C4-2B (cell line): Measurements from ENCODE around the gene ARHGAP10.
A peak's percentile ranks its signal among the peaks of the same experiment; 100 is the strongest.

Source experiments
- H3K27ac ChIP-seq: fragments of 450-650 bp; 2 replicates; pipeline ENCODE4 v1.5.1; 2017
- ZFX ChIP-seq: fragments of 450-650 bp; IDR thresholded peaks from 2 replicates; pipeline ENCODE4 v1.6.1; 2017
- TF ChIP-seq, protein P1 (sequence below): fragments of 450-650 bp; conservative IDR thresholded peaks from 2 replicates; pipeline ENCODE4 v1.5.1; 2017; ENCODE audit warnings: mild to moderate bottlenecking

Gene ARHGAP10

GRCh38 chr4:147723326-147723725 is 8.6 kb upstream of the ARHGAP10 start:
- no peak overlapping the region for H3K27ac ChIP-seq
- TF ChIP-seq, protein P1, sequence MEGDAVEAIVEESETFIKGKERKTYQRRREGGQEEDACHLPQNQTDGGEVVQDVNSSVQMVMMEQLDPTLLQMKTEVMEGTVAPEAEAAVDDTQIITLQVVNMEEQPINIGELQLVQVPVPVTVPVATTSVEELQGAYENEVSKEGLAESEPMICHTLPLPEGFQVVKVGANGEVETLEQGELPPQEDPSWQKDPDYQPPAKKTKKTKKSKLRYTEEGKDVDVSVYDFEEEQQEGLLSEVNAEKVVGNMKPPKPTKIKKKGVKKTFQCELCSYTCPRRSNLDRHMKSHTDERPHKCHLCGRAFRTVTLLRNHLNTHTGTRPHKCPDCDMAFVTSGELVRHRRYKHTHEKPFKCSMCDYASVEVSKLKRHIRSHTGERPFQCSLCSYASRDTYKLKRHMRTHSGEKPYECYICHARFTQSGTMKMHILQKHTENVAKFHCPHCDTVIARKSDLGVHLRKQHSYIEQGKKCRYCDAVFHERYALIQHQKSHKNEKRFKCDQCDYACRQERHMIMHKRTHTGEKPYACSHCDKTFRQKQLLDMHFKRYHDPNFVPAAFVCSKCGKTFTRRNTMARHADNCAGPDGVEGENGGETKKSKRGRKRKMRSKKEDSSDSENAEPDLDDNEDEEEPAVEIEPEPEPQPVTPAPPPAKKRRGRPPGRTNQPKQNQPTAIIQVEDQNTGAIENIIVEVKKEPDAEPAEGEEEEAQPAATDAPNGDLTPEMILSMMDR, result no peak
- no peak for TF ChIP-seq ZFX

GRCh38 chr4:147724468-147725201 is 7.3 kb upstream of the ARHGAP10 start:
- H3K27ac ChIP-seq, result no peak overlapping the region
- TF ChIP-seq, protein P1, result no peak
- TF ChIP-seq ZFX, result no peak

DNA sequence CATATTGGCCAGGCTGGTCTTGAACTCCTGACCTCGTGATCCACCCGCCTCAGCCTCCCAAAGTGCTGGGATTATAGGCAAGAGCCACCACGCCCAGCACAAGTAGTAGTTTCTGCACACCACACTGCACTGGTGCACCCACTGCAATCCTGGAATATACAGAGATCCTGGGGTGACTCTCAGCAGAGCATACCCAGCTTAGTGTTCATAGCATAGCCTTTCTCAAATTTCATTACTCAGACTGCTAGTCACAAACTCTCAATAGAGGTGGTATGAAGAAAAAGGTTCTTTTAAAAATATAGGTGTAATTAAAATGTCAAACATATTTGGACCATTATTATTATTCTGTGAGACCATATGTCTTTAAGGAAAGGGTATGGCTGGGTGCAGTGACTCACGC is 6.2 kb upstream of the ARHGAP10 start:
- no peak for TF ChIP-seq ZFX
- TF ChIP-seq, protein P1, result no peak
- no peak overlapping the region for H3K27ac ChIP-seq

- TF ChIP-seq, protein P1, result no peak
- TF ChIP-seq ZFX, result no peak
Measured at GRCh38 chr4:147727476-147728028, 4.3 kb upstream of the ARHGAP10 start.

GRCh38 chr4:147730333-147730732 is 1.6 kb upstream of the ARHGAP10 start:
- no peak overlapping the region for H3K27ac ChIP-seq
- TF ChIP-seq, protein P1, result no peak
- TF ChIP-seq ZFX, result no peak

More at GRCh38 chr4:147727476-147728028, 4.3 kb upstream of the ARHGAP10 start:
- no peak overlapping the region for H3K27ac ChIP-seq

GRCh38 chr4:147732518-147733235 is 789 bp downstream of the ARHGAP10 start:
- H3K27ac ChIP-seq, result peak overlapping the region; percentile 86
- peak; percentile 6; the same call in 1 of the 2 replicates for TF ChIP-seq ZFX
- TF ChIP-seq, protein P1, result no peak

GRCh38 chr4:147733716-147734344 is 1.9 kb downstream of the ARHGAP10 start:
- H3K27ac ChIP-seq, result no peak overlapping the region

More at GRCh38 chr4:147733716-147734344, 1.9 kb downstream of the ARHGAP10 start:
- TF ChIP-seq ZFX, result no peak
- TF ChIP-seq, protein P1, result 0 out of 2 replicates have a peak, but pooled peaks have one; percentile 4
